Activated CD8-positive, alpha-beta memory T cell treated with anti-CD3 and anti-CD28 coated beads for 4 hours (primary cell): Measurements from ENCODE around the gene RABL6.
"Not testable (repeated sequence)": the region's sequence is repeated elsewhere in the genome, so short reads cannot be mapped to it uniquely, and the experiment has no call there.

Experiments
- DNase-seq, 2 donors: peaks; one replicate each; pipeline ENCODE4 v3.0.0-alpha.2; 2020; ENCODE audit warnings: low read depth in 2 of 2

The RABL6 gene

DNA sequence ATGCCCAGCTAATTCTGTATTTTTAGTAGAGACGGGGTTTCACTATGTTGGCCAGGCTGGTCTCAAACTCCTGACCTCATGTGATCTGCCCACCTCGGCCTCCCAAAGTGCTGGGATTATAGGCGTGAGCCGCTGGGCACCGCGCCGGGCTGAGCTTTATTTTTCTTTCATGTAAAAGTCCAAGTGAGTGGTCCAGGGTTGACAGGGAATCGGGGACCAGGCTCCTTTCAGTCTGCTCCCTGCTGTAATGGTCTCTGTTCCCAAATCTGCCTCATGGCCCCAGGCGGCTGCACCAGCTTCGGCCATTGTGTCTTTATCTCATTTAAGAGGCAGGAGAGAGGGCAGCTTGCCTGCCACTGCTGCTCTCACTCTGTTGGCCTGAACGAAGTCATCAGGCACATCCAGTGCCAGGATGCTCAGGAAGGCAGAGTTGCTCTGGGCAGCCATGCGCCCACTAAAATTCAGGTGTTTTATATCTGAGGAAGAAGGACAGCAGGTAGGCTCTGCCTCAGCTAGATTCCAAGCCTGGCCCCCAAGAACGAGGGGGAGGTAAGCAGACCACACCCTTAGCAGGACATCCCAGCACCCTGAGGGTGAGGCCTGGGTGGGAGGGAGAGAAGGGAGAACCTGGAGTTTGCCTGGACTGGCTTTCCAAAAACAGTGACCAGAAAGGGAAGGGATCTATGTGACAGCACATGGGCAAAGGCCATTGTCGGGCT is 13.3 kb upstream of the RABL6 start:
- DNase-seq, result no peak

GRCh38 chr9:136795000-136795348 is 12.8 kb upstream of the RABL6 start:
- DNase-seq, result no peak

- DNase-seq, result no peak
These were observed 11.4 kb upstream of the RABL6 start, which contains the start of gene CCDC183 for GRCh38 chr9:136796238-136796774. TSS of gene CCDC183 (plus strand) at chr9:136796338. CDS start at chr9:136796398, 60 bp downstream.

GRCh38 chr9:136796775-136797347 is 10.9 kb upstream of the RABL6 start:
- not testable (repeated sequence) for DNase-seq

GRCh38 chr9:136798708-136799078 is 9.1 kb upstream of the RABL6 start:
- no peak for DNase-seq

- DNase-seq, result no peak
These were observed 8.5 kb upstream of the RABL6 start for GRCh38 chr9:136799079-136799853.

DNA sequence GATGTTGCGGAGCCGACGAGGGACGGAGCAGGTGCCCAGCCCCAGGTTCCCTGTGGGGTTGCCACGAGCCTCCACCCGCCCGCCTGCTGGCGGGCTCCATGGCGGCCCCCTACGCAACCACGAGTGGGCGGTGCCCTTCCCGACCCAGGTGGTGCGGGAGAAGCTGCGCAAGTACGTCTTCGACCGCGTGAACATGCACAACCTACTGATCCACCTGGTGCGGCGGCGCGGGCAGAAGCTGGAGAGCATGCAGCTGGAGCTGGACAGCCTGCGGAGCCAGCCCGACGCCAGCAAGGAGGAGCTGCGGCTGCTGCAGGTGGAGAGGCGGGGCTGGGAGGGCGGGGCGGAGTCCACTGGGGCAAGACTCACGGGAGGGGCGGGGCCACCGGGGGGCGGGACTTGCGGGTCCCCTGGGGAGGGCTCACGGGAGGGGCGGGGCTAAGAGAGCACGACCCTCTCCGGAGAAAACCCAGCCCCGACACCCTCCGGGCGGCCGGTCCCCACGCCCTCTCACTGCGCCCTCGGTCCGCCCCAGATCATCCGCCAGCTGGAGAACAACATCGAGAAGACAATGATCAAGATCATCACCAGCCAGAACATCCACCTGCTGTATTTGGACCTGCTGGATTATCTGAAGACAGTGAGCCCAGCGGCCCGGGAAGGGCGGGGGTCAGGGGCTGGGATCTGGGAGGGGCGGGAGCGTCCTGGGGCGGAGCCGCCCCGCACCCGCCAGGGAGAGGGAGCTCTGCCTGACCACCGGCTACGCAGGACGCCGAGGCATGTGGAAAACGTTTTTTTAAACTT is 7.7 kb upstream of the RABL6 start:
- DNase-seq, result peak; percentile 83 to 85

- no peak for DNase-seq
These were observed 5.4 kb upstream of the RABL6 start for GRCh38 chr9:136802321-136802720.

DNA sequence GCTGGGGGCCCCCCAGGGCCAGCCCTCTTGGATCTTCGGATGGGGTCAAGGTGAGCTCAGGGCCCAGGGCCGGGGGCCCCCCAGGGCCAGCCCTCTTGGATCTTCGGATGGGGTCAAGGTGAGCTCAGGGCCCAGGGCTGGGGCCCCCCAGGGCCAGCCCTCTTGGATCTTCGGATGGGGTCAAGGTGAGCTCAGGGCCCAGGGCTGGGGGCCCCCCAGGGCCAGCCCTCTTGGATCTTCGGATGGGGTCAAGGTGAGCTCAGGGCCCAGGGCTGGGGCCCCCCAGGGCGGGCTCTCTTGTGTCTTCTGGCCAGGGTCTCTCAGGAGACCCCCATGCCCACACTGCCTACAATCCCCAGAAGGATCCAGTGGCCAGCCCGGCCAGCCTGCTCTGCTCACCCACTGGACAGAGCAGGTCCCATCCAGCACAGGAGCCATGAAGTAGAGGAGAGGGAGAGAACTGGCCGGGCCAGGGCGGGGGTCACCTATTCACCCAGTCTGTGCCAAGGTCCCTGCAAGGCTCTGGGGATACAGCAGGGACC is 4.7 kb upstream of the RABL6 start:
- DNase-seq, result not testable (repeated sequence)

DNA sequence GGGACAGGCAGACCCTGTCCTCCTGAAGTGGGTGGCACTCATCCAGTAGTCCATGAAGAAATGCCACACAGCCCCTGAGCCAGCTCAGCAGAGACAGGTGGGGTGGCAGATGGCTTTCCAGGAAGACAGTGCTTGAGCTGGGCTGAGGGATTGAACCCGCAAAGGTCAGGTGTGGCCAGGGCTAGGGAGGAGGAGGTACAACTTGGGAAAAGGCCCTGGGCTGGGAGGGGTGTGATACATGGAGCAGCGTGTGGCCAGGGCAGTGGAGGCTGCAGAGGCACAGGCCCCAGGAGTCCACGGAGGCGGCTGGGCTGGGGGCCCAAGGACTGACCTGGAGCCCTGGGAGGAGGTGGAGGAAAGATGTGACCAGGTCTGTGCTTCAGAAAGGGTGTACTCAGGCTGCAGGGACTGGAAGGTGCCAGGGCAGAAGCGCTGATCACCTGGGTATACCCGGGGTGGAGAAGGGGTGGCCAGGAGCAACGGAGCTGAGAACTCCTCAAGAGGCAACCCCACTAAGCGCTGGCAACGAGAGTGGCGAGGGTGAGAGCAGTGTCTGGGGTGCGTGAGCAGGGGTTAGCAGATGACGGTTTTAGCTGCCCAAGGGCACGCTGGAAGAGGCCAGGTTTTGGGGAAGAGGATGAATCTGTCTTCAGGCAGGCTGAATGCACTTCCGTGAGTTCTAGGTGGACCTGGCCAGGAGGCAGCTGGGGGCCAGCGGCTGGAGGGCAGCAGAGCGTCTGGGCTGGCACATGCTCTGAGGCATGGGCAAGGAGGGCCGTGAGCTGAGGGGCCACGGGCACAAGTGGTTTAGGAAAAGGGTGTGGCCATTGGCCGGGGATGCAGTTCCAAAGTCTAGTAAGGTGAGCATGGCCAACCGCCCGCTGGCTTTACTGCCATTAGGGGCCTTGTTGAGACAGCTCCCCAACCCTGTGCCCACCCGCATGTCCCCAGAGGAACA is 3.9 kb upstream of the RABL6 start:
- DNase-seq, result no peak

- DNase-seq, result no peak
These were observed 3.1 kb upstream of the RABL6 start for GRCh38 chr9:136804509-136805206.

GRCh38 chr9:136805207-136805740 is 2.5 kb upstream of the RABL6 start:
- DNase-seq, result no peak

DNA sequence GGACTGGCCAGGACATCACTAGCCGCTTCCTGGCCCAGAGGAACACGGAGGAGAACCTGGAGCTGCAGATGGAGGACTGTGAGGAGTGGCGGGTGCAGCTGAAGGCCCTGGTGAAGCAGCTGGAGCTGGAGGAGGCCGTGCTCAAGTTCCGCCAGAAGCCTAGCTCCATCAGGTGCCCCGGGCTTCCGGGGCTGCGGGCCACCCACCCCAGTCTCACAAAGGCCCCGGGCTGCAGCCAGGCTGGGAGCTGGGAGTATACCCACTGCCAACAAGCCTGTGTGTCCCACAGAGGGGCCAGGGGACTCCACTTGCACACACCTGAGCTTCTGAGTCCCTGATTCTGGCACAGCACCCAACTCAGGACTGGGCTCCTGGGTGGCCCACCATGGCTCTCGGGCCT is 1.7 kb upstream of the RABL6 start:
- no peak for DNase-seq

- DNase-seq, result no peak
These were observed 1.0 kb upstream of the RABL6 start for GRCh38 chr9:136806631-136807201.

DNA sequence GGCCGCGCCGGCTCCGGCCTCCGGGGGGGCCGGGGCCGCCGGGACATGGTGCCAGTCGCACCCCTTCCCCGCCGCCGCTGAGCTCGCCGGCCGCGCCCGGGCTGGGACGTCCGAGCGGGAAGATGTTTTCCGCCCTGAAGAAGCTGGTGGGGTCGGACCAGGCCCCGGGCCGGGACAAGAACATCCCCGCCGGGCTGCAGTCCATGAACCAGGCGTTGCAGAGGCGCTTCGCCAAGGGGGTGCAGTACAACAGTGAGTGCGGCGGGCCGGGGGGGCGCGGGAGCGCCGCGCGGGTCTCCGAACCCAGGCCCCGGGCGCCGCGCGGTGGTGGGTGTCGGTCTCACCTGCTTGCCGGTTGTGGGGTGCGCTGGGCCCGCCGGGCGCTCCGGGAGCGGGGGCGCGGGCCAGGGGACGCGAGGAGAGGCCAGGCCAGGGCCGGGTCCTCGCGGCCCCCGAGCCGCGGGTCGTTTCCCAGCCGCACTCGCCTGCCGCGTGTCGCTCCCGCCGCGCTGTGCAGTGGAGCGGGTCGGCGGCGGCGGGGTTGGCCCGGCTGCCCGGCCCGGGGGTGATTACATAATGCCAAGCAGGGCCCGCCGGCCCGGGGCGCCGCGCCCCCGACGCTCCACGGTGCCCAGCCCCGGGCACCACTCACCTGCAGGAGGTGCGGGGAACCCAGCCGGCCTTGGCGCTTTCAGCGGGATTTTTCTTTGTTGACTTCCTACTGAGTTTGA is 492 bp downstream of the RABL6 start:
- DNase-seq, result peak in 1 of 2 donors; percentile 14

GRCh38 chr9:136808806-136809158 is 1.0 kb downstream of the RABL6 start:
- DNase-seq, result no peak

DNA sequence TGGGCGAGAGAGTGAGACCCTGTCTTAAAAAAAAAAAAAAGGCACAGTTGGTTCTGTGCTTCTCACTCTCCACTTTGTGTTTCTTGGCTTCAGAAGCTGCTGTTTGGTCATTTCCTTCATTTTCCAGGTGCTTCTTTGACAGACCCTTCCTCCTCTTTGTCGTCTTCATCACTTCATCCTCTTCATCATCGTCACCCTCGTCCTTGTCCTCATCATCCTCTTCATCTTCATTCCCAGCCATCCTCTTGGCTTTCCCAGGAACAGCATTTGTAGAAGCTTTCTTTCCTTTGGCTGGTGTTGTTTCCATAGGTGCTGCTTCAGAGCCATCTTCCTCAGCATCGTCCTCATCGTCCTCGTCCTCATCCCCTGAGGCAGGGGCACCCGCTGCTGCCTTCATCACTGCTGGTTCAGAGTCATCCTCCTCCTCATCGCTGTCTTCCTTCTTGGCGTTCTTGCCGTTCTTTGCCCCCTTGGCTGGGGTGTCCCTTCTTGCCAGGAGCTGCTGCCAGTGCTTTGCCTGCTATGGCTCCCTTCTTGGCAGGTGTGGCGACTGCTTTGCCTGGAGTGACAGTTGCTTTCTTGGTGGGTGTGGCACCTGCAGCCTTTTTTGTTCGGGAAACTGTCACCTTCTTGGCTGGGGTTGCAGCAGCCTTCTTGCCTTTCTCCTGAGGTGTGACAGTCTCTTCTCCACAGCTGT is 7.1 kb downstream of the RABL6 start:
- DNase-seq, result no peak

GRCh38 chr9:136815422-136815782 is 7.7 kb downstream of the RABL6 start:
- no peak for DNase-seq
